Fibroblast of skin of left quadriceps (primary cell): ENCODE measurements around the gene MYO5A.

Source experiments
- DNase-seq, 2 experiments: peaks; one replicate each; pipeline ENCODE4 v3.0.0-alpha.2; 2013; ENCODE audit warnings: low read depth in 2 of 2

MYO5A gene

DNA sequence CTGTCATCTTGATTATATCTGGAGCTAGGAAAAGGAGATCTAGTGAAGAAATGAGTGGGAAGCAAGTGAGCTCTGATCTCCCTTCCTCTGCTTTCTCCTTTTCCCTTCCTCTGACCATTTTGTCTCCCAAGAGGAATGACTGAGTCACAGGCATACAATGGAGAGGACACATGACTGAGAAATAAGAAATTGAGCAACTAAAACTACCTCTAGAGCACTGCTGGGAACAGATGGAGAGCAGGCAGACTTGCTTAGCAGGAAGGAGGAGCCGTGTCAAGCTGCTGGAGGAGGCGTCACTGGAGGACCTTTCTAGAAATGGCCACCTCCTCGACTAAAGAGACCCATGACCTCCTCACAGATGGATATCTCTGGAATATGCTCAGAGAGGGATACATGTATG, 166.2 kb downstream of the MYO5A start:
- peak in 1 of 2 experiments; percentile 17 for DNase-seq

DNA sequence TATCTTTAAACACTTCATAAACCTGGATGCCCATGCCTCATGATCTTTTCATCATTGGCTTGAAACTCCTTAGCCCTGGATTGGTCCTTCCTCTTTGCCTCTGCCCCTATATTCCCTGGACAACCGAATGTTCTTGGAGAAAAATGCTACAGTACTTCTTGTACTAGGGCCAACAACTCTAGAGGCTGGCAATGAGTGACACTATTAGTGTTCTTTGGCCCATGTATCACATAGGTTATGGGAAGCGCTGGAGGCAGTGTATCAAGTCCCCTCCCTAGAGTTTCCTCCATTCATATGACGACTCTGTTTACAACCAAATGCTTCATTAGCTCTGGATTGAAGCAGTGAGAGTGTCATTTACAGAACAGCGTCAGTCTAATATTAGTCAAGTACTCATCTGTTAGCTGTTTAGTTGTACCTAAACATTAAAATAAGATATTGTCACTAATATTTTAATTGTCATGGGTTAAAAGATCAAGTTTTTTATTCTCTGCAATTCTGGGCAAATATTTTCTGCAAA, 166.6 kb downstream of the MYO5A start:
- DNase-seq = no peak

GRCh38 chr15:52361494-52361893, 167.2 kb downstream of the MYO5A start:
- DNase-seq = no peak

- DNase-seq = no peak
Observed at GRCh38 chr15:52360229-52361203, 168.2 kb downstream of the MYO5A start.

GRCh38 chr15:52359722-52360121, 169.0 kb downstream of the MYO5A start:
- no peak for DNase-seq

DNA sequence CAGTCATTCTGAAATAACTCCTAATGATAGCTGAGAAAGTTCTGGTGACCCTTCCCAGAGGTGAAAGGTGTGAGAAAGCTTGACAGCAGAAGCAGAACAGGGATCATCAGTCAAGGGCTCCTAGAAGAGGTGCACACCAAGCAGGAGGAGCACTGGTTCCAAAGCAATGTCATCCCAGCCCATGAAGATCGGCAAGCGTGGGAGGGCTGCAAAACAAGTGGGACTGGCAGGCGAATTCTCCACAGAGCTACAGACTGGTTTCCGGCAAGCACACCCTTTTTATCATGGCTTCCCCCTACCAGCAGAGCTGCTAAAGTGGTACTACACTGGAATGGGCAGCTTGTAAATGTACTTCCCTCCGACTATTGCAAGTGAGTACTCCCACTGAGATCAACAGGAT, 170.7 kb downstream of the MYO5A start:
- no peak for DNase-seq

- DNase-seq = no peak
Observed at GRCh38 chr15:52352086-52352485, 176.6 kb downstream of the MYO5A start.

DNA sequence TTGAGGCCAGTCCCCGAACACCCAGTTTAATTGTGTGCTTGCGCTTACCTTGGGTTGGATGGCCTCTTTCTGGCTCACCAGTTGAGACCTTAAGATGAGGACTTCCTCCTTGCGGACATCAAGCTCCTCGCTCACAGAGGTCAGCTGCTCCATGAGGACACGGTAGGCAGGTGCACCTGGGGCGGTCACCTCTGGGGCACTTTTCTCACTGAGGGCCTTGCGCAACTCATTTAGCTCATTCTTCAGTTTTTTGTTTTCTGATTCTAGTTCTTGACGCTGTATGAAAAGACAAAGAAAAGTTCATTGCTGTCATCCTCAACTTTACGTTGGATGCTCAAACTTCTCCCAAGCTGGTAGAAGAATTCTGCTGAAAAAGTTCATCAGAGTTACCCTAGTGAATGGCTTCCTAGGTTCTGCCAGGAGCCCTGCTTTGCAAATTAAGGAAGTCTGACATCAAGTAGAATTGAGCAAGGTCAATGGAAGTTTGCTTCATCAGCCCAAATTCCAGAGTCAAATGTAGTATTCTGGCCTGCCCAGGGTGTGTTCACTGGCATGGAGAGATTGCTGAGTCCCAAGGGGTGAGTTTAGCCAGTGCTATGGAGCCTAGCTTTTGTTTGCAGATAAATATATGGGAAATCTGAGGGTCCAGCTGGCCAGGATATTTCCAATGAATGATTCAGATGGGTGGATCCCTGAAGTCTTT, 177.3 kb downstream of the MYO5A start:
- DNase-seq = no peak

DNA sequence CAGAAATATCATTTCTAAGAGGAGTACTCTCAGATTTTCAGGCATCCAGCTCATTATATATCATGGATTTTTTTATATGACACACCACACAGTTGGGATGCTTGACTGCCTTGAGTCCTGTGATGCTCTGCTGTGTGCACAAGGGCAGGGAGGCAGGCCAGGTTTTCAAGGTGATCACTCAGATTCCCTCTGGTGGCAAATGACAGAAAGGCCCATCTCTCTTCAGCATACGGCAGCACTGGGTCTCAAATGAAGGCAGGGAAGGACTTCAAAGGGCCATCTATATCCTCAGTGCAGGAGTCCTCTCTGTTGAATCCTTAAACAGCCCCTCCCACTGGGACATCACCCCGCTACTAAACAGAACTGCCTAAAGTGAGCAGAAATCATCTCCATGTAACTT, 178.3 kb downstream of the MYO5A start:
- DNase-seq = no peak

DNA sequence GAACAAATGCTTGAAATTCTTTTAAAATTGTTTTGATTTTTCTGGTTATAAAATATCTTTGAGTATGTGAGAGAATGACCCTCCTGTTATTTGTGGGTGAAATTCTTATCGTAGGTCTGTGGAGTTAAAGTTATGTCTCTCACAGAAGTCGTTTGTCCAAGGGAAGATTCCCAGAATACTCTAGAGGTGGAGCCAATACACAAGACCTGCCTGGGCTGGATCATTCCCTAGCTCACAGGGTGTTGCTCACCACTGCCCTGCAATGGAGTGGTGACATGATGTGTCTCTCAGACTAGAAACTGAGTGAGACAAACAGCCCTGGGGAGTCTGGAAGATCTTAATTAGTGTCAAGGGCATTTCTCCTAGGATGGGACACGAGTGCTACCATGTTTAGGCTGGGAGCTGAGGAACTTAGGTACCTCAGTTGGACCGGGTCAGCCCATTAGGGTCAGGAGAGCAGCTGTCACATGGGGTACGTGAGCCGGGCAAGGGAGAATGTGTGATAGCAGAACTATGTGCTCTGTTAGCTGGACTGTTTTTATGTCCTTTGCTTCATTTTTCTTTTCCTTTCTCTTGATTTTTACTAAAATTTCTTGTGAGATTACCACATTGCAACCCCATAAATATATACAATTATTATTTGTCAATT, 179.5 kb downstream of the MYO5A start:
- peak; percentile 56 to 59 for DNase-seq

DNA sequence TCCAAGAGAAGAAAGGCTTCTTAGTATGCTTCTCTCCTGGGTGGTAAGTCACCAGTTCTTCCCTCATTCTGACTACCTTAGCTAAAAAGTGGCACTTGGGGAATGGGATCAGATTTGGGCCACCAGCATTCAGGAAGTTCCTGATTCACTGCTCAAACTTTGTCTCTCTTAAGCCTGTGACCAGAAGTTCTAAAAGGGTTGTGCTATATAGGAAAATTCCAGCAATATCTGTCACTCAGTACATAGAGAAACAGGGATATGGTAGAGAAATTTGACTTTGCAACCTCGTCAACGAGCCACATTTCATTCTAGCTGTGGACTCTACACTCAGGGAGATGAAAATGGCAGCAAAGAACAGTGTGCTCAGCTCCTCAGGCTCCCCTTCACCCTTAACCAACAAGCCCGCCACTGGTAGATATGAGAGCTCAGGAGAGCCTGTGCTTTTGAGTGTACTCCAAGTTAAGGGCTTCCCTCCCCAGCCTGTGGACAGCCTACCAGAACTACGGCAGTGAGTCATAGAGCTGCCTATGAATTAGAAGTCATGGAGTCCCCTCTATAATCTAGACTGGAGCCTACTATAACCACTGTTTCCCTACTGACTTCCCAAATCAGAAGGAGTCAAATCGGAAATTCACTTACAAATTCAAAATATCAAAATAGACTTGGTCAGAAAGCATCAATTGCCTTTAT, 180.5 kb downstream of the MYO5A start:
- no peak for DNase-seq

DNA sequence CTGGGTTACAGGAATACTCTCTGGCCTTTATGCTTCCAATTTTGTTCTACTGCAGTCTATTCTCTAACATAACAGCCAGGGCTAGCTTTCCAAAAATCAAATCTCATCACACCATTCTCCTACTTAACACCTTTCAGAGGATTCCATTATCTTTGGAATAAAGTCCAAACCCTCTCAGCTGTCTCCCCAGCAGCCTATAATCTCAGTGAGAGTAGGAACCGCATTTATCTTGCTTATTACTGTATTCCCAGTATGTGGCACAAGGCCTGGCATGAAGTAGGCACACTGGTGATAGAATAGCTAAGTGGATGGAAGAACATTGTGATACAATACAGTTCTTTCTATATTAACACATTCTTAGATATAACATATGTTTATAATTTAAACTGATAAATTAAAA, 184.1 kb downstream of the MYO5A start:
- no peak for DNase-seq

- DNase-seq = no peak
Observed at GRCh38 chr15:52343831-52344230, 184.8 kb downstream of the MYO5A start.

DNA sequence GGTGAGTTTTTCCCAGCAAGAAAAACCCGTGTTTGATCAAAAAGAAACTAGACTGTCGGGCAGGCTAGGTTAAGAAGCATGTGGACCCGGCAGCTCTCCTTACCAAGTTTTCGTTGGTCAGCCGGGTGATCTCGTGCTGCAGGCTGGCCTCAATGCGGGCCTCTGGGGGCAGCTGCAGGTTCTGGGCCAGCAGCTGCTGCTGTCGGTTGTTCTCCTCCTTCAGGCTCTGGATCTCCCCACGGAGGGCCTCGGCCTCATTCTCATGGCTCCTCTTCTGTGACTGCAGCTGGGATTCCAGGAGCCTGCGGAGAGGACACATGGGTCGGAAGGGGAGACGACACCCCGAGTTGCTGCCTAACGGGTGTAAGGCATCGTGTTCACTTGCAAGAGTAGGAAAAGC, 188.6 kb downstream of the MYO5A start:
- no peak for DNase-seq

DNA sequence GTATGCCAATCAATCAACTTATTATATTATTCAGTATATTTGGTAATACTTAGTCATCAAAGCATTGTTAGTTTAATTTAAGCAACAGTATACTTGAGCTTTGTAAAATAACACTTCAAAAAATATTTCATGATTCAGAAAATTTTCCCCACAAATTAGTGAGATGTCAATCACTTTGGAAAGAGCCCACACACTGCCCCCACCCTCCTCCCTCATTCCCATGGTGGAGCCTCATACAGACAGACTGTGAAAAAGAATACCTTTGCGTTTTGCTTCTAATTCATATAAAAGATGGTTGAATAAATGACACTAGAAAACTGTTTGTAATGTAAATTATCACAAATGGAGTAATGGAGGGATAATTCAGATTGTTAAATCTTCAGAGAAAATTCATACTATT, 189.8 kb downstream of the MYO5A start:
- DNase-seq = no peak

DNA sequence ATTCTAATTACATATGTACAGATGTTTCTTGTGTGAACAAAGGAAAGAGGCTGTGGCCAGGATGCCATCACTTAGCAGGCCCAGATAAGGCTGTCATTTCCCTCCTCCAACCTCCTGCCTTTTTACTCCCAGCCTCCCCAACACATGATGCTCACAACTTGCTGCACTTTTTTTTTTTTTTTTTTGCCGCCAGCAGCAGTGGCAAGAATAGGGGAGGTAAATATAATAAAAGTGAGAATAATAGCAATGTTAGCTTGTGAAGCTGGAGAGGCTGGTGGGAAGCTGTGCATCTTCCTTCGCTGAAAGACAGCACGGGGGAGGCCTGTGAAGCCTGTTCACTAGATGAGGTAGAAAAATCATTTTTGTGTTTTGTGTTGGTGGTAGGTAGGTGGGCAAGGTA, 190.6 kb downstream of the MYO5A start:
- DNase-seq = no peak

DNA sequence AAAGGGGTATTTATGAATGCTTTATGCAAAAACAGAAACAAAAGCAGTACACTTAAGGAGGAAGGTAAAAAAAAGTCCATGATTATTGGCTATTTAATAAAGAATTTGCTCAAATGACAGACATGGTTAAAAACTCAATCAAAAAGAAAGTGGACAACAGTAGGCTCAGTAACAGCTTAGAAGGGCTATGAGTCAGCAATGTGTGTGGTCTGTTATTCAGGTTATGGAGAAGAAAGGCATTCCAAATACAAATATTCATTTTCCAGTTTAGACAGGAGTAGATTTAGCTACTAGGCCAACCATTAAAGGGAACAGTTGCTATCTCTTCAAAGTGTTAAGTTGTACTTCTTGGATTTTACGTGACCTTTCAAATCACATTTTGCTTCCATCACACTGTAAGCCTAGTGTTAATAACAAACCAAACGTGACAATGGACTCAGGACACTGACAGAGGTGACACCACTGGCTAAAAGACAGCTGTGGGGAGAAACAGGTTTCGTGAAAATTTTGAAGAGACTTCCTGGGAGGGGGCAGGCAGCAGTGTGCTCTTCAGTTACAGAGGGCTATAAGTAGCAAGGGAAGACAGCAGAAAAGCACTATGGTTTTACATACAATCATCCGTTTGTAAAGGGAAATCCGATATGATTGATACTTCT, 191.4 kb downstream of the MYO5A start:
- peak in 1 of 2 experiments; percentile 39 for DNase-seq

GRCh38 chr15:52336529-52336928, 192.2 kb downstream of the MYO5A start:
- no peak for DNase-seq

DNA sequence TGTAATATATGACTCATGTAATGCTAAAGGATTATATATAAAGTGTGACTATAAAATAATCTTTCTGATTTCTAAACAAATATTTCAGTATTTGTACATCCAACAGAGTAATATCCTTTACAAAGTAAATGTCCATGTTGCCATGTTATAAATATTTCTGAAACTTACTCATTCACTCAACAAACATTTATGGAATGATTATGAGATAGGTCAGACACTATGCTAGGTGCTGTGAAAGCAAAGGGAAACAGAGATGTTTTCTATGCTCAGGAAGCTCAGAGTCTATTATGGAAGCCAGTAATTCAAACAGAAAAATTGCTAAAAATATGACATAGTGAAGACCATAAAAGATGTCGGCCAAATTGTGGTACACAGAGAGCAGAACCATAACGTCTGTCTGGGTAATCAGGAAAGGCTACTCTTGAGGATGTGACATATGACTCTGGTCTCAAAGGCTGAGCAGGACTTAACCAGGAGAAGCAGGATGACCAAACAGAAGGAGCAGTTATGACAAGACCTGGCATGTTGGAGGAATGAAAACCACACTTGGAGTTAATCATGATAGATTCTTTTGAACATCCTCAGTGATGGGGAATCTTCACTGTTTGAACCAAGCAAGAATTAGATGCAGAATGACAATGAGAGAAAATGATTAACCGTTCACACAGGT, 194.1 kb downstream of the MYO5A start:
- no peak for DNase-seq

DNA sequence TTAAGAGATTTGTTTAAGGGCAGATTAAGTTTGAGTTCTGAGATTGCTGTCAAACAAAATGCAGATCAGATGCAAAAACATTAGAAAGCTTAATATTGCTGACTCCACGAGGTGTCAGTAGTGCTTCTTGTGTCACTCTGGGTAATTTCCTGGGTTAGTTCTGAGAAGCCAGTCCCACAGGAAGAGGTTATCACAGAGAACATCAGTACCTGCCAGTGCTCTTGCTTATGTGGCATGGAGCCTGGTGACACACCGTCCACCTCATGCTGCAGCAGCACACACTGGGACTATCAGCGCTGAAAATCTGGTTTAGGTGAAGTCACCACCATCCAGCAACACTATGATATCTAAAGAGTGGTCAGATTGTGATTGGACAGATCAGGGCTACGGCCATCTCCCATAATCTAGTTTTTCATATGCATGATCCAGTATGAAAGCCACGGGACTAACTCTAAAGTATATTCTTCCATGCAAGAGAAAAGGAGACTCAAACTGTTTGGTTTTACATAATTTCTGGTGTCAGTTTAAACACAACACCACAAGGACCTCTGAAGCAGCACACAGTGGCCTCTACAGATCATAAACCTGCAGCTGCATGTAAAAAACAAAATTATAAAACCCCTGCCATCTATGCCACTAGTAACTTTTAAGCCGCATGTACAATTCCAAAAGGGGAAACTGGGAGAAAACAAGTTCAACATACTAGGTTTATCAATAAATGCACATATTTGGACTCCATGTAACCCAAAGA, 197.0 kb downstream of the MYO5A start:
- DNase-seq = no peak
